Measurements from ENCODE around the gene ACOT12.

ACOT12 gene

GRCh38 chr5:81393783-81394718 is at the start of gene ACOT12:
ACOT12 (minus strand) TSS chr5:81394134; CDS start chr5:81394114, 20 bp downstream.
- no peak for TF ChIP-seq GATA2 (IDR thresholded peaks at IDR 0.05; ENCODE audit: low read depth, low read length)
- no peak for TF ChIP-seq GATA3 (IDR thresholded peaks at IDR 0.05; ENCODE audit: low read depth, low read length)

DNA sequence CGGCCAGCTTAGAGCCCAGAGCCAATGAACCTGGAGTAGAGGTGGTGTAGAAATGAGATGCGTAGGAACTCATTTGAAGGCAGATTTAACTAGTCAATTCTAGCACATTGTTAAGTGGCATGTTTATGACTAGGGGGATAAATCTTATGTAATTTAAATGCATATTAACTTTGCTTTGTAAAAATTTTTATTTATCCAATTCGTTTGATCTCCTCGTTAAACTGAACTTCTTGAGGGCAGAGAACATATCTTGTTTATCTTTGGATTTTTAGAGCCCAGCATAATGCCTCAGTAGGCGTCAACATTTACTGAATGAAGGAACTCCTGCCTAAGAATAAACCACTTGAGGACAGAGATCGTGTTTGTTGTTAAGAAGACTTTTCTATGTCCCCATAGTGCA is 41.1 kb upstream of the ACOT12 start:
- TF ChIP-seq GATA3 (IDR thresholded peaks at IDR 0.05; ENCODE audit: low read depth, low read length) (no peak), GATA2 (IDR thresholded peaks at IDR 0.05; ENCODE audit: low read depth, low read length) (no peak)

- TF ChIP-seq GATA3 (IDR thresholded peaks at IDR 0.05; ENCODE audit: low read depth, low read length), result no peak
- TF ChIP-seq GATA2 (IDR thresholded peaks at IDR 0.05; ENCODE audit: low read depth, low read length), result no peak
Measured at GRCh38 chr5:81429985-81430384, 36.1 kb upstream of the ACOT12 start.

DNA sequence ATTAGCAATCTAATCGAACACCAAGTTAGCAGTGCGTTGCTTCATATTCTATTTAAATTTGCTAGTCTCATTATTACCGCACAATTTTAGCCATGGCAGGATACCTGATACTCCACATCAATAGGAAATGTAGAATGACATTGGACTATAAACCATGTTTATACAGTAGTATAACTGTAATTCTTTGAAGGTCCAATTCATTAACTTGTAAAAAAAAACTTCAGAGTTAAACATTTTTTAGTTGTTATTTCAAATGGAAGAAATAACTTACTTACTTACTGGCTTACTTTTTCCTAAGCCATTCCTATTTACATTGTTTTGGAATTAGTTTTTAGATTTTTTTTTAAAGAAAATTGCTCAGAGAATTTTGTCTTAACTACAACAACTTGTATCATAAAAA is 35.4 kb upstream of the ACOT12 start:
- no peak for TF ChIP-seq GATA3 (IDR thresholded peaks at IDR 0.05; ENCODE audit: low read depth, low read length)

DNA sequence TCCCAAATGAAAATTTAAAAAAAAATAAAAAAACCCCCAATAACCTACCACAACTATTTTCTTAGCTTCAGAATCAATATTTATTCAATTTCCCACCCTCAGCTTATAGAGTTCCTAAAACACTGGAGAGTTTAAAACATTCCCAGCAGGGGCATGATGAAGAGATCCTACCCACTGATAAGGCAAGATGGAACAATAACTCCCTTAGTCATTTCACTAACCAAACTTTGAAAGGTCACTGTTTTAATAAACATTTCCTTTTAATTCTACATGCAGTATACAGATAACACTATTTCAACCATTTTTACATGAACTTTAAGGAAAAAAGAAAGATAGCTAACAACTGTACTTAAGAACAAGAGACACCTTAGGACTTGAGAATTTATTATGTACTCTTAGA is 34.9 kb upstream of the ACOT12 start:
- TF ChIP-seq GATA3 (IDR thresholded peaks at IDR 0.05; ENCODE audit: low read depth, low read length), result no peak
- no peak for TF ChIP-seq GATA2 (IDR thresholded peaks at IDR 0.05; ENCODE audit: low read depth, low read length)

GRCh38 chr5:81428446-81428845 is 34.5 kb upstream of the ACOT12 start:
- TF ChIP-seq GATA2 (IDR thresholded peaks at IDR 0.05; ENCODE audit: low read depth, low read length), result no peak
- TF ChIP-seq GATA3 (IDR thresholded peaks at IDR 0.05; ENCODE audit: low read depth, low read length), result no peak

- TF ChIP-seq GATA3 (IDR thresholded peaks at IDR 0.05; ENCODE audit: low read depth, low read length) (no peak), GATA2 (IDR thresholded peaks at IDR 0.05; ENCODE audit: low read depth, low read length) (no peak)
Measured at GRCh38 chr5:81427566-81427965, 33.6 kb upstream of the ACOT12 start.

- TF ChIP-seq GATA2 (IDR thresholded peaks at IDR 0.05; ENCODE audit: low read depth, low read length) (no peak), GATA3 (IDR thresholded peaks at IDR 0.05; ENCODE audit: low read depth, low read length) (no peak)
Measured at GRCh38 chr5:81426359-81427030, 32.6 kb upstream of the ACOT12 start.

- TF ChIP-seq GATA2 (IDR thresholded peaks at IDR 0.05; ENCODE audit: low read depth, low read length) (no peak), GATA3 (IDR thresholded peaks at IDR 0.05; ENCODE audit: low read depth, low read length) (no peak)
Measured at GRCh38 chr5:81425569-81425968, 31.6 kb upstream of the ACOT12 start.

GRCh38 chr5:81424728-81425127 is 30.8 kb upstream of the ACOT12 start:
- no peak for TF ChIP-seq GATA3 (IDR thresholded peaks at IDR 0.05; ENCODE audit: low read depth, low read length)
- TF ChIP-seq GATA2 (IDR thresholded peaks at IDR 0.05; ENCODE audit: low read depth, low read length), result no peak

- TF ChIP-seq GATA2 (IDR thresholded peaks at IDR 0.05; ENCODE audit: low read depth, low read length), result no peak
- no peak for TF ChIP-seq GATA3 (IDR thresholded peaks at IDR 0.05; ENCODE audit: low read depth, low read length)
Measured at GRCh38 chr5:81422671-81423070, 28.7 kb upstream of the ACOT12 start.

DNA sequence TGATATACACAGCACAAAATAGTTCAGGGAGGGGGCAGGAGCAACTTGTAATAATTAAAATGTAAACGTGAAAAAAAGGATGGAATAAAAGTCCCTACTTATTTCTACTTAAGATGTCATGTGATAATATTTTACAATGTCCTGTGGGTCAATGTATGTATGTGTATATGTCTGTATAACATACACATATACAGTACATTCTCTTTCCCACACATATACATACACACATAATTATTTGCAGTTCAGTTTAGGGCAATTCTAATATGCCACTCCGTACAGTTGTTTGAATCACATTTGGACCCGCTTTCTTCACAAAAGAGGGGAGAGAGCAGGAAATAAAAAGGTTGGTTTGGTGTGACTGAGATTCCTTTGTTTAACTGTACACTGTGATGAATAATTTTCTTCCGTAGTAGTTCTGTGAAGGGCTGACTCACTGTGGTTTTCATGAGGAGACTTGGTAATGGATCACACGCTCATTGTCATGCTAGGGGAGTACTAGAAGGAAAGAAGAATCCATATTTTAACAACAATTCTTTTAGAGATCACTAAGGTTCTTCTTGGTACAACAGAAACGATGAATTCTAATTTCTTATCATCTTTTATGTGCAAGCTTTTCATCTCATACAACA is 26.2 kb upstream of the ACOT12 start:
- TF ChIP-seq GATA2 (IDR thresholded peaks at IDR 0.05; ENCODE audit: low read depth, low read length), result no peak

- TF ChIP-seq GATA2 (IDR thresholded peaks at IDR 0.05; ENCODE audit: low read depth, low read length) (no peak), GATA3 (IDR thresholded peaks at IDR 0.05; ENCODE audit: low read depth, low read length) (no peak)
Measured at GRCh38 chr5:81418606-81419005, 24.7 kb upstream of the ACOT12 start.

GRCh38 chr5:81417052-81417451 is 23.1 kb upstream of the ACOT12 start:
- TF ChIP-seq GATA3 (IDR thresholded peaks at IDR 0.05; ENCODE audit: low read depth, low read length) (no peak), GATA2 (IDR thresholded peaks at IDR 0.05; ENCODE audit: low read depth, low read length) (no peak)
